ENCODE results near the gene APBA3.

- TF ChIP-seq MYNN (tag by site-specific recombination; IDR thresholded peaks at IDR 0.05; ENCODE audit: borderline replicate concordance) (no peak), CTCF (tag by site-specific recombination; IDR thresholded peaks at IDR 0.05) (no peak), ZNF311 (tag by site-specific recombination; IDR thresholded peaks at IDR 0.05; ENCODE audit: borderline replicate concordance) (no peak), ZXDB (tag by site-specific recombination; IDR thresholded peaks at IDR 0.05) (no peak), EGR2 (tag by site-specific recombination; IDR thresholded peaks at IDR 0.05; ENCODE audit: low read depth) (no peak), ZNF274 (IDR thresholded peaks at IDR 0.05; ENCODE audit: low read length) (no peak), ZNF274 (tag by site-specific recombination; IDR thresholded peaks at IDR 0.05; ENCODE audit: borderline replicate concordance) (no peak), ZNF37A (tag by site-specific recombination; IDR thresholded peaks at IDR 0.05) (no peak), ATF2 (tag by site-specific recombination; IDR thresholded peaks at IDR 0.05; ENCODE audit: low read depth) (no peak), TCF7L2 (IDR thresholded peaks at IDR 0.05; ENCODE audit: borderline replicate concordance, low read depth, low read length) (no peak), ZBTB10 (tag by site-specific recombination; IDR thresholded peaks at IDR 0.05) (no peak)
Observed at GRCh38 chr19:3716147-3716668, 45.3 kb downstream of the APBA3 start.

All from HEK293 (cell line).